Subcutaneous abdominal adipose tissue (tissue), 5 donors: Measurements from ENCODE around the gene METTL8.
"Not testable (repeated sequence)": the region's sequence is repeated elsewhere in the genome, so short reads cannot be mapped to it uniquely, and the experiment has no call there.

Experiments used
- H3K27ac ChIP-seq: one replicate; pipeline ENCODE4 v1.7.0; 2013; ENCODE audit warnings: low read depth, mild to moderate bottlenecking, inconsistent platforms, low read length, moderate library complexity
- H3K27me3 ChIP-seq, 5 donors: one replicate each; pipeline ENCODE4 v1.7.0; 2013; ENCODE audit warnings: low read length in 5 of 5, inconsistent platforms in 1 of 5; ENCODE audit not compliant: control insufficient read depth in 5 of 5, insufficient read depth in 4 of 5
- H3K36me3 ChIP-seq, 5 donors: one replicate each; pipeline ENCODE4 v1.7.0; 2013; ENCODE audit warnings: low read length in 5 of 5; ENCODE audit not compliant: control insufficient read depth in 5 of 5, insufficient read depth in 5 of 5
- H3K4me1 ChIP-seq, 5 donors: one replicate each; pipeline ENCODE4 v1.7.0; 2013; ENCODE audit warnings: low read length in 5 of 5, mild to moderate bottlenecking in 3 of 5, moderate library complexity in 1 of 5; ENCODE audit not compliant: control insufficient read depth in 5 of 5, insufficient read depth in 5 of 5
- H3K4me3 ChIP-seq, 5 donors: one replicate each; pipeline ENCODE4 v1.7.0; 2013; ENCODE audit warnings: low read length in 5 of 5, low read depth in 1 of 5
- H3K9ac ChIP-seq, 5 donors: one replicate each; pipeline ENCODE4 v1.7.0; 2013; ENCODE audit warnings: low read length in 5 of 5, mild to moderate bottlenecking in 4 of 5, moderate library complexity in 3 of 5
- H3K9me3 ChIP-seq, 5 donors: one replicate each; pipeline ENCODE4 v1.7.0; 2013; ENCODE audit warnings: low read length in 5 of 5; ENCODE audit not compliant: control insufficient read depth in 5 of 5
- donor health status: healthy.
- donor health status: healthy.
- donor health status: healthy.
- donor health status: healthy.
- donor health status: healthy.

METTL8 gene

DNA sequence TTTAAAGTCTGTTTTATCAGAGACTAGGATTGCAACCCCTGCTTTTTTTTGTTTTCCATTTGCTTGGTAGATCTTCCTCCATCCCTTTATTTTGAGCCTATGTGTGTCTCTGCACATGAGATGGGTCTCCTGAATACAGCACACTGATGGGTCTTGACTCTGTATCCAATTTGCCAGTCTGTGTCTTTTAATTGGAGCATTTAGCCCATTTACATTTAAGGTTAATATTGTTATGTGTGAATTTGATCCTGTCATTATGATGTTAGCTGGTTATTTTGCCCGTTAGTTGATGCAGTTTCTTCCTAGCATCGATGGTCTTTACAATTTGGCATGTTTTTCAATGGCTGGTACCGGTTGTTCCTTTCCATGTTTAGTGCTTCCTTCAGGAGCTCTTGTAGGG lies 80.0 kb downstream of the METTL8 start:
- H3K9me3 ChIP-seq, H3K9ac ChIP-seq, H3K4me1 ChIP-seq: not testable (repeated sequence)

DNA sequence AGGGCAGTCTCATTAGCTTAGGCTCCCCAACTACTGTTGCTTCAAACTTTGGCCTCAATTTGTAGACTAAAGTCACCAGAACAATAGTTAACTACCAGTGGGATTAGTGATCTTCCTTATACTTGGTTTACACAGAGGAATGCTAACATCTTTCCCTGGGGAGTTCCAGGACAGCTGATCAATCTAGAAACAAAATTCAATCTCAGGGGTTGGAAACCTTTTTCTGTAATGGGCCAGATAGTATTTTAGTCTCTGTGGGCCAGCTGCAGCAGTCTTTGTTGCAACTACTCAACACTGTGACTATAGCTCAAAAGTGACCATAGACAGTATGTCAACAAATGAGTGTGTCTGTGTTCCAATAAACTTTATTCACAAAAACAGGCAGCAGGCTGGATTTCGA lies 85.7 kb downstream of the METTL8 start:
- Histone ChIP-seq H3K27ac (no peak overlapping the region), H3K4me3 (no peak overlapping the region), H3K27me3 (no peaks in the 10 kb centered on the region), H3K9me3 (no peaks in the 10 kb centered on the region), H3K9ac (no peak overlapping the region), H3K36me3 (no peaks in the 10 kb centered on the region), H3K4me1 (peaks cover 0 to 11% (median 9%) of the 10 kb centered on the region in 5 donors)

More for the DNA sequence above, 80.0 kb downstream of the METTL8 start:
- not testable (repeated sequence) for H3K36me3 ChIP-seq, H3K27ac ChIP-seq, H3K4me3 ChIP-seq, H3K27me3 ChIP-seq

DNA sequence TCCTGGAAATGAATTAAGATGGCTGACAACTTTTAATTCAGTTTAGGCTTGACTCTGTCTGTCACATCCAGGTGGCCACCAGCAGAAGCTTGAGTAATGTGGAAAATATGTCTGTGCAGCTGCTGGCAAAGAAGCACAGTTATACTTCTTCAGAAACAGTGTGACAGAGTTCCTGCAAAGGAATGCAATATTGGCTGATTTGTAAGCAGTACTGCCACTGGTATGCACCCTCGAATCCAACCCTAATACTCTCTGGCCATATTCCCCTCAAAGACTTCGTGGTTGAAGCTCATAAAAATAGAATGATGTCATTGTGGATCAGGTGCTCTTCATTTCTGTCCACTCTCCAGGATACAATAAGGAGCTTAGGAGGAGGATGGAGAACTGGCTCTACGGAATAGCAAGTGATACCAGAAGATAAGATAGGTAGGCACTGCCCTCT lies 86.2 kb downstream of the METTL8 start:
- Histone ChIP-seq H3K27ac (no peak overlapping the region), H3K4me1 (peaks cover 0 to 11% (median 9%) of the 10 kb centered on the region in 5 donors), H3K9me3 (no peaks in the 10 kb centered on the region), H3K9ac (no peak overlapping the region), H3K36me3 (no peaks in the 10 kb centered on the region), H3K4me3 (no peak overlapping the region), H3K27me3 (no peaks in the 10 kb centered on the region)

DNA sequence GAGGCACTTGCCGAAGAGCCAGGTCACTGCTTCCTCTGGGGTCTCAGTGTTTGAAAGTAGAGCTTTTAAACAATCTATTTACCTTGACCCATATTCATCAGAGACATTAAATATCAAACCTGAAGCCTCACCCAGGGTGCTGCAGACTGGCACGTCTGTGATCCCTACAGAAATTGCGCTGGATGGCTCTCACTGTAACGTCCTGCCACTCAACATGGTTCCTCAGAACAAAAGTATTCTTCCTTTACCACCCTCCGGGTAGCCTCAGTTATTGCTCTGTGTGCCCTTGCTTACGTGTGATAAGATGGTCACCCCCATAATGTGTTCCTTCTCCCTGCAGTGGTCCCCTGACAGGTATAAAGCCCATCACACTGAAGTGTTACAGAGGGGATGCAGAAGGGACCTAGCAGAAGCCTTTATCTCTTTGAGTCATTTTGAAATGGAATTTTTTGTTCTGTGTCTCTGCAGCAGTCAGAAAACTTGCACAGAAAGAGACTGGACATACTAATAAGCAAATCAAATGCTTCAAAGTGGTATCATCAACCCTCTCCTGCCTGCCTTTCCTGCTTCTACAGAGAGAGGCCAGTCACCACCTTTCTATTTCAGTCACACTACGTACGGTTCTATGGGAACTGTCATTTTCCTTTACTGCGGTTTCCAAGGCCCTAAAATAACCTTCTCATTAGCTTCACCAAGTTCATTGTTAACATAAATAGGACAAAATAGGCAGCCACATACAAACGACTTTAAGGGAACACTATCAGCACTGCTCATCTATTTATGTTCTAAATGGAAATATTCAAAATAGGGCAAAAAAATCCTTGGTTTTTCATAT lies 86.8 kb downstream of the METTL8 start:
- Histone ChIP-seq H3K27ac (no peak overlapping the region), H3K4me1 (peaks cover 0 to 11% (median 9%) of the 10 kb centered on the region in 5 donors), H3K4me3 (no peak overlapping the region), H3K36me3 (no peaks in the 10 kb centered on the region), H3K9ac (no peak overlapping the region), H3K27me3 (no peaks in the 10 kb centered on the region), H3K9me3 (no peaks in the 10 kb centered on the region)

DNA sequence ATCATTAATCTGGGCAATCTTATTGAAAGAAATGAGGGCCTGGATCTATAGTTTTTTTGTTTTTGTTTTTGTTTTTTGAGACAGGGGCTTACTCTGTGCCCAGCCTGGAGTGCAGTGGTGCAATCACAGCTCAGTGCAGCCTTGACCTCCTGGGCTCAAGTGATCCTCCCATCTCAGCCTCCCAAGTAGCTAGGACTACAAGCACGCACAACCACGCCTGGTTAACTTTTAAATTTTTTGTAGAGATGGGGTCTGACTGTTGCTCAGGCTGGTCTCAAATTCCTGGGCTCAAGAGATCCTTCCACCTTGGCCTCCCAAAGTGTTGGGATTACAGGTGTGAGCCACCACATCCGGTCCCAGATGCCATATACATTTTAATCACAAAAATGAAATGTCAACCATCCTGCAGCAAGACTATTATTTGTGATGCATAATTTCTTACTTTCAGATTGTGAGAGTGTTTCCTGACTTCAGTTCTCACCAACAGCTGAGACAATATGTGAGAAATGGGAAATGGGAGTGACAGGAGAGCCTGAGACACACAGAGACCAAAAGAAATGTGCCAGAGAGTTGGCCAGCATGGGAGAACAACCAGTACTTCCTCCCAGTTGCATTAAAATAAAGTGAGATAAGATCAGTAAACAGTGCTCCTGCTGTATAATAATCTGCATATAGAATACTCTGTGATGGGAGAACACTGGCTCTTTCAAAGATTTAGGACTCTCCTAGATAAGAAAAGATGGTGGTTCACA lies 87.6 kb downstream of the METTL8 start:
- H3K27ac ChIP-seq: no peak overlapping the region
- no peaks in the 10 kb centered on the region for H3K27me3 ChIP-seq
- no peaks in the 10 kb centered on the region for H3K36me3 ChIP-seq
- no peak overlapping the region for H3K9ac ChIP-seq
- H3K9me3 ChIP-seq: no peaks in the 10 kb centered on the region
- no peak overlapping the region for H3K4me3 ChIP-seq
- H3K4me1 ChIP-seq: peaks cover 0 to 11% (median 9%) of the 10 kb centered on the region in 5 donors

GRCh38 chr2:171344182-171344581 lies 89.6 kb downstream of the METTL8 start:
- no peak overlapping the region for H3K9ac ChIP-seq
- no peaks in the 10 kb centered on the region for H3K9me3 ChIP-seq
- H3K27me3 ChIP-seq: no peaks in the 10 kb centered on the region
- no peak overlapping the region for H3K27ac ChIP-seq
- no peaks in the 10 kb centered on the region for H3K36me3 ChIP-seq
- peaks cover 0 to 11% (median 9%) of the 10 kb centered on the region in 5 donors for H3K4me1 ChIP-seq
- H3K4me3 ChIP-seq: no peak overlapping the region

DNA sequence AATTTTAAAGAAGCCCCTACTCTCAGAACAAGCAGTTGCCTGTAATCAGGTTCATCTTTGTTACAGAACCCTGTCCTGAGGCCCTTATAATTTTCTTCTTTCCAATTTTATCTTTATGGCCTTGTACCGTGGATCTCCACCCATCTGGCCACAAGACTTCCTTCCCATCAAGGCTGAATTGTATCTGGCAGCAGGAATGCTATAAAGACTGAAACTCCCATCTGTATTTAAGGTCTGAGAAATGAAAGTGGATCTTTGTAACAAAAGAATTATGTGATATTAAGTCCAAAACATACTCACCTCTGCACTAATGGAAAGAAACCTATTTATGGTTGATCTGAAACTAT lies 91.8 kb downstream of the METTL8 start:
- no peaks in the 10 kb centered on the region for H3K36me3 ChIP-seq
- H3K4me3 ChIP-seq: no peak overlapping the region
- no peak overlapping the region for H3K27ac ChIP-seq
- no peak overlapping the region for H3K9ac ChIP-seq
- H3K4me1 ChIP-seq: peaks cover 0 to under 1% (median 0%) of the 10 kb centered on the region in 5 donors
- no peaks in the 10 kb centered on the region for H3K9me3 ChIP-seq
- no peaks in the 10 kb centered on the region for H3K27me3 ChIP-seq

DNA sequence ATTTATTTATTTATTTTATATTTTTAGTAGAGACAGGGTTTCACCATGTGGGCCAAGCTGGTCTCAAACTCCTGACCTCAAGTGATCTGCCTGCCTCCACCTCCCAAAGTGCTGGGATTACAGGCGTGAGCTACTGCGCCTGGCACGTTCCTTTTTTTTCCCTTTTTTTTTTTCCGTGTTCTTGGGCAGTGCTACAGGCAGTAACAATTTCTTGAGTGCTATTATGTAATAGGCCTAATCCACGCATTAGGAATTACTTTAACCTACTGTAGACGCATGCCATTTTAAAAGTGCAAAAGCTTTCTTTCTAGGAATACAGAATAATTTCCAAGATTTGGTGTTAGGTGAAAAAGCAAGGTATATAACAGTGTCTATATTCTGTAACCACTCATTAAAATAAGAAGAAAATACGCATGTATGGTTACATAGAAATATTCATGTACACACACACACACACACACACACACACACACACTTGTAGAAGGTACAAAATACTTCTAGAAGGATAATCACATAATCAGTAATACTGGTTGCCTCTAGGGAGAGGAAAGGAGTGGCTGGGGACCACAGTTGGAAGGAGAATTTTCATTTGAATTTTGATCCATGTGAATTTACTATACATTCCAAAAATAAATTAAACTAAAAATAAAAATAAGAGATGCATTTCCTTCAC lies 92.3 kb downstream of the METTL8 start:
- no peaks in the 10 kb centered on the region for H3K36me3 ChIP-seq
- no peak overlapping the region for H3K4me3 ChIP-seq
- no peak overlapping the region for H3K27ac ChIP-seq
- H3K4me1 ChIP-seq: no peaks in the 10 kb centered on the region
- no peak overlapping the region for H3K9ac ChIP-seq
- H3K27me3 ChIP-seq: no peaks in the 10 kb centered on the region
- no peaks in the 10 kb centered on the region for H3K9me3 ChIP-seq

- Histone ChIP-seq H3K4me3 (no peak overlapping the region), H3K9ac (no peak overlapping the region), H3K27ac (no peak overlapping the region), H3K4me1 (no peaks in the 10 kb centered on the region), H3K27me3 (no peaks in the 10 kb centered on the region), H3K9me3 (no peaks in the 10 kb centered on the region), H3K36me3 (no peaks in the 10 kb centered on the region)
Measured at GRCh38 chr2:171334946-171335345, 98.8 kb downstream of the METTL8 start.

- Histone ChIP-seq H3K4me3 (no peak overlapping the region), H3K9ac (no peak overlapping the region), H3K9me3 (no peaks in the 10 kb centered on the region), H3K36me3 (no peaks in the 10 kb centered on the region), H3K4me1 (no peaks in the 10 kb centered on the region), H3K27ac (no peak overlapping the region), H3K27me3 (no peaks in the 10 kb centered on the region)
Measured at GRCh38 chr2:171334171-171334570, 99.6 kb downstream of the METTL8 start.
